HL-60 (cell line): ENCODE data around the gene SLC22A23.

Source experiments
- CTCF ChIP-seq: IDR thresholded peaks from one replicate; pipeline ENCODE4 v1.5.1; 2011; ENCODE audit warnings: low read length, control low read depth, inconsistent platforms; ENCODE audit not compliant: insufficient read depth
- GABPA ChIP-seq: IDR thresholded peaks from 2 replicates; pipeline ENCODE4 v1.6.1; 2012; ENCODE audit warnings: low read depth
- TF ChIP-seq, protein P1 (sequence below): IDR thresholded peaks from 2 replicates; pipeline ENCODE4 v1.6.1; 2012; ENCODE audit warnings: low read depth; ENCODE audit not compliant: insufficient replicate concordance

- TF ChIP-seq CTCF (no peak), GABPA (no peak)
- TF ChIP-seq, protein P1, sequence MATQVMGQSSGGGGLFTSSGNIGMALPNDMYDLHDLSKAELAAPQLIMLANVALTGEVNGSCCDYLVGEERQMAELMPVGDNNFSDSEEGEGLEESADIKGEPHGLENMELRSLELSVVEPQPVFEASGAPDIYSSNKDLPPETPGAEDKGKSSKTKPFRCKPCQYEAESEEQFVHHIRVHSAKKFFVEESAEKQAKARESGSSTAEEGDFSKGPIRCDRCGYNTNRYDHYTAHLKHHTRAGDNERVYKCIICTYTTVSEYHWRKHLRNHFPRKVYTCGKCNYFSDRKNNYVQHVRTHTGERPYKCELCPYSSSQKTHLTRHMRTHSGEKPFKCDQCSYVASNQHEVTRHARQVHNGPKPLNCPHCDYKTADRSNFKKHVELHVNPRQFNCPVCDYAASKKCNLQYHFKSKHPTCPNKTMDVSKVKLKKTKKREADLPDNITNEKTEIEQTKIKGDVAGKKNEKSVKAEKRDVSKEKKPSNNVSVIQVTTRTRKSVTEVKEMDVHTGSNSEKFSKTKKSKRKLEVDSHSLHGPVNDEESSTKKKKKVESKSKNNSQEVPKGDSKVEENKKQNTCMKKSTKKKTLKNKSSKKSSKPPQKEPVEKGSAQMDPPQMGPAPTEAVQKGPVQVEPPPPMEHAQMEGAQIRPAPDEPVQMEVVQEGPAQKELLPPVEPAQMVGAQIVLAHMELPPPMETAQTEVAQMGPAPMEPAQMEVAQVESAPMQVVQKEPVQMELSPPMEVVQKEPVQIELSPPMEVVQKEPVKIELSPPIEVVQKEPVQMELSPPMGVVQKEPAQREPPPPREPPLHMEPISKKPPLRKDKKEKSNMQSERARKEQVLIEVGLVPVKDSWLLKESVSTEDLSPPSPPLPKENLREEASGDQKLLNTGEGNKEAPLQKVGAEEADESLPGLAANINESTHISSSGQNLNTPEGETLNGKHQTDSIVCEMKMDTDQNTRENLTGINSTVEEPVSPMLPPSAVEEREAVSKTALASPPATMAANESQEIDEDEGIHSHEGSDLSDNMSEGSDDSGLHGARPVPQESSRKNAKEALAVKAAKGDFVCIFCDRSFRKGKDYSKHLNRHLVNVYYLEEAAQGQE: no peak
Observed at GRCh38 chr6:3297006-3297405, 159.8 kb downstream of the SLC22A23 start.
